HG02970 (cell line): Measurements from ENCODE around the gene CAB39L.

ENCODE experiments used
- ATAC-seq: cut with Tn5 transposase; IDR thresholded peaks from one replicate; pipeline ENCODE4 v1.9.1; 2021; ENCODE audit warnings: mild to moderate bottlenecking, moderate library complexity, moderate number of reproducible peaks; ENCODE audit not compliant: unreplicated experiment, low FRiP score

Gene CAB39L

DNA sequence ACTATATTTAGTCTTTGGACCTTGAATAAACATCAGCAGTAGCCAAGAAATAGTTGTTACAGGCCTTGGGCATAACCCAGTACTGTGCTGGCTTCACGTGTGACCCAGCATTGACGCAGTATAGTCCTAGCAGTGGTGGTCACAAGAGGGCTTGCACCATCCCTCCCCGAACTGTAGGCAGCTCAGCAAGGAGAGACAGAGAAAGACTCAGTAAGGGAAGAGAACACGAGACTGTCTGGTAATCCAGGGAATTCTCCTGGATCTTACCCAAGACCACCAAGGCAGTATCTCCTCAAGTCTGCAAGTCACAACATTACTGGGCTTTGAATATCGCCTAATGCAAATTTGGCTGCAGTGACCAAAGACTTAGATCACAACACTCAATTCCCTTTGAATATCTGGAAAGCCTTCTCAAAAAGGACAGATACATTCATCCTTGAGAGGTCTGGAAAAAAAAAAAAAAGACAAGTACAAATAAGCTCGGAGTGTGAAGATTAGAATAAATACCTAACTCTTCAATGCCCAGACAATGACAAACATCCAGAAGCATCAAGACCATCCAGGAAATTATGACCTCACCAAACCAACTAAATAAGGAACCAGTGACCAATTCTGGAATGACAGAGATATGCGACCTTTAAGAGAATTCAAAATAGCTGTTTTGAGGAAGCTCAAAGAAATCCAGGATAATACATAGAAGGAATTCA is 39.7 kb downstream of the CAB39L start:
- no peak for ATAC-seq

DNA sequence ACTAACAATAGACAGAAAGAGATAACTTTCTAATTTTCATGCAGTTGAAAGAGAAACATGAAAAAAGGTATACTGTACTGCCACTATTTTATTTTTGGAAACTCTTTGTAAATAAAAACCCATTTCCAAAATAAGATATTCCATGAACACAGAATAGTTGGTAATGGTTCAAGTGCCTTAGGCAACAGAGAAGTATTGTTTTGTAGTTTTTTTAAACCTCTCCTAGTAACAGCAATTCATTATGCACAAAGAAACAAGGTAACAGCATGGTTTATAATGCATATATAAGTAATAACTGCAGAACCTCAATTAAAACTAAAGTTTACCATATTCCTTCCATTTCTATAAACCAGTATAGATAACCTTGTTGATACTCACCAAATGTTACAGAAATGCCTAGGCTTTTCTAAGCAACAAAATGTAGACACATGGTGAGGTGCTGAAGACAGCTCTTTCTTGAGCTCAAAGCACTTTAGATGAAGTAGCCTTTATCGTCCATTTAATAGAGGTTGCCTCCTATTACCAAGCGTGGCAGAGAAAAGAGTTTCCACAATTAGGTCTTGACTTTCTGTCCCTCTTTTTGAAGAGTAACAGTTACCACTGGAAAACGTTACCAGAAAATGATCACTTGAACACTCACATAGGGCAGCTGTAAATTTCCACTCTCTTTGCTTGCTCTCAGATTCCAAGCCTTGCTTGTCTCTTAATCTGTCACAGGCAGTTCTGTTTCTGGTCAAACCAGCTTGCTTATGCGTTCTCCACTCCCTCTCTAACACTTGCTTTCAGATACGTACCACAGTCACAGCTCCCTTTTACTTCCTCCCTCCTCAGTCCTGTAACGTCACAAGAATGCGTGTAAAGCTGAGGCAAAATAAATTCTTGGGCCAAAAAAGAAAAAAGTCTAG is 42.9 kb downstream of the CAB39L start:
- no peak for ATAC-seq

DNA sequence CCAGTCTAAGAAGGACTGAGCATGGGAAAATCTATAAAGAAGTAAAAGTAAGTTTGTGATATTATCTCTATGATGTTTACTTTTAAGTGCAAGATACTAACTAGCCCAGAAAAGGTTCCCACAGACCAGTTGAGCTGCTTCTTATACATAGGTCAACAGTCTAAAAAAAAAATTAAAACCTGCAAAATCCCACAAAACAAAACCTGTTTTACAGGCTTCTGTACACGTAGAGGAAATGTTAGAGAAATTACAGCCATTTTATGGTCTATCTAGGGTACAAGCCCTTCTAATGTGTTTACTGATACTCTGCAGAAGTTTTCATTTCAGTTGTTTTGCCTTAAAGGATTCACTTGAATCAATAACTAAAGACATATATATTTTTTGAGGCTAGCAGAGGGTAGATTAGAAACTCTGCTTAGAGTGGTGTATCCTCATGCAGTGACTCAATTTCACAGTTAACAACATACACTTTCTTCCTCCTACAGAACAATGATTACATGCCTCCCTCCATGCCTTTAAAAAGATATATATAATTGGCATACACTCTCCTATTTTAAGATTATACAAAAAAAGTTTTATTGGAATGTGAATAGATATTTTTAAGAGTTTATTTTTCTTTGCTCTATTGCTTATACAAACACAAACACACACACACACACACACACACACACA is 43.9 kb downstream of the CAB39L start:
- ATAC-seq, result no peak

DNA sequence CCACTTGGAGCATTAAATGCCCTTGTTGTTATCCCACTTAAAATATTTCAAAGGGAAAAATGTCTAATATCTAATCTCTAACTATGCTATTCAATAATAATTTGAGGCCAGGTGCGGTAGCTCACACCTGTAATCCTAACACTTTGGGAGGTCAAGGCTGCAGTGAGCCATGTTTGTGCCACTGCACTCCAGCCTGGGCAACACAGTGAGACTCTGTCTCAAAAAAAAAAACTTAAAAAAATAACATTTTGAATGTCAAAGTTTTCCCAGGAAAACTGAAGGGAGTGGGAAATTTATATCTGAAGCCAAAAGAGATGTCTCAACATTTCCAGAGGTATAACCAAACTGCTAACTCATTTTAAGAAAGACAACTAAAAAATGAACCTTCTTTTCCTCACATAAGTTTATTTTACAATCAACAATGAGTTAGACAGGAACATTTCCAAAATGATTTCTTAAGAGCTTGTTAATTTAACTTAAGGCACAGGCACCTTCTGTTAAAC is 47.9 kb downstream of the CAB39L start:
- no peak for ATAC-seq

DNA sequence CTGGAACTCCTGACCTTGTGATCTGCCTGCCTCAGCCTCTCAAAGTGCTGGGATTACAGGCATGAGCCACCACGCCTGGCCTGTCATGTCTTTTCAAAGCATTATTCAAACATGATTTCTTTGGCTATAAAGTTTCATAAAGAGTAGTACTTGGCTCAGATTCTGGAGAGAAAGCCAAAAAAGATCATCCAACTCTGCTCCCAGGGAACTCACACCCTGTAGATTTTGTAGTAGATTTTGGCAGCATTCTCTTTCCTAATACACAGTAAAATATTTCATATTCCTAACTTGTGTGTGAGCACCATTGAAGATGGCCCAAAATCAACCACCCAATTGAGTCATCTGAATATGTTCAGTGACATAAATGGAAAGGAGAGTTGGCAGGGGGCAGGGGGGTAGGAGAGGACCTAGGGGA is 48.4 kb downstream of the CAB39L start:
- ATAC-seq, result no peak

DNA sequence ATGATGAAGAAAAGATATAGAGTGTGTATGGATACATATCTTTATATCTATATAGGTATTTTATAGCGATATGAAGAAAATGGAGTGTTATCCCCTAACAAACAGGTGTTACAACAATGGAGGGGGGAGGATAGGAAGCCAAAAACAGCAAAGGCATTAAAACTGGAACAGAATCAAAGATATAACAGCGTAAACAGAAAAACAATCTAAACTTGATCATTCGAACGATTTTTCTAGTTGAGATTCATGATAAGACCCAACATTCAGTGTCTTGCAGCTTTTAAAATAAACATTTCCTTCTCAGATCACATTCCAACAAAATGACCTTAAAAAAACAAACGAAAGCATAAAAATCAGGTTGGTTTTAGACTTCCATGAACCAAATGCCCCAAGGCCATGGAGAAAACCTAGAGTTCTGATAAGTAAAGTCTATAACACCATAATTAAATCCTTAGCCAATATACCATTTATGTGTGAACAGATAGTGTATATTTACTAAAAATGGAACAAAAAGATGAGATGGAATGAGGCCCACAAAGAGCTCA is 55.7 kb downstream of the CAB39L start:
- no peak for ATAC-seq

DNA sequence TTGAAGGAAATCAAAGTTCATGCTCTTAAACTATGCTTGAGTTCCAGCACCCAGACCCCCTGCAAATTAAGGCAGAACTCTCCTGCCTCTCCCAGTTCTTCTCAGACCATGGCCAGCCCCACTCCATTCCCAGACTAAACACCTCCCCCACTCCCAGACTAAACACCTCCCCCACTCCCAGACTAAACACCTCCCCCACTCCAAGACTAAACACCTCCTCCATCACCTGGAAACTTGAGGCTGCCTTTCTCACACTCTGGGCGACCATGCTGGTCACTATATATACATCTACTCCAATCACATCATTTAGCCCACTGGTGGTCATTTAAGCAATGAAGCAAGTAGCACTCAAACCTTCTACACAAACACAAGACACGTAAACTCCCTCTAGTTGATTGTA is 57.2 kb downstream of the CAB39L start:
- no peak for ATAC-seq

DNA sequence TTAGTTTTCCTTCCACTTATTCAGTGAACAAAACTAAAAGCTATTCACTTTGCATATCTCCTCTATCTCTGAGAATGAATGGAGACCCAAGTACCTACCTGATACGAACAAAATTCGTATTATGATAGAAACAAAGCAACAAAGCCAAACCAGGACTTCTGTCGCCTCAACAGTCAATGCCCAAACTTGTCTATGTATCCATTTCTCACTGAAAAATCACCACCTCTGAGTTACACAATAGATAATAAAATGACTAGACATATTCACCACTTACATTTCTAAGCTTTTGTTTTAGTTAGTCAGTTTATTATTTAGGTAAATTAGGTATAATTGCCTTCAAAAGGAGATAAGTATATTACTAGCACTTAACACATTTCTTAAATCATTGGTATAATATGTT is 67.7 kb downstream of the CAB39L start:
- ATAC-seq, result no peak

DNA sequence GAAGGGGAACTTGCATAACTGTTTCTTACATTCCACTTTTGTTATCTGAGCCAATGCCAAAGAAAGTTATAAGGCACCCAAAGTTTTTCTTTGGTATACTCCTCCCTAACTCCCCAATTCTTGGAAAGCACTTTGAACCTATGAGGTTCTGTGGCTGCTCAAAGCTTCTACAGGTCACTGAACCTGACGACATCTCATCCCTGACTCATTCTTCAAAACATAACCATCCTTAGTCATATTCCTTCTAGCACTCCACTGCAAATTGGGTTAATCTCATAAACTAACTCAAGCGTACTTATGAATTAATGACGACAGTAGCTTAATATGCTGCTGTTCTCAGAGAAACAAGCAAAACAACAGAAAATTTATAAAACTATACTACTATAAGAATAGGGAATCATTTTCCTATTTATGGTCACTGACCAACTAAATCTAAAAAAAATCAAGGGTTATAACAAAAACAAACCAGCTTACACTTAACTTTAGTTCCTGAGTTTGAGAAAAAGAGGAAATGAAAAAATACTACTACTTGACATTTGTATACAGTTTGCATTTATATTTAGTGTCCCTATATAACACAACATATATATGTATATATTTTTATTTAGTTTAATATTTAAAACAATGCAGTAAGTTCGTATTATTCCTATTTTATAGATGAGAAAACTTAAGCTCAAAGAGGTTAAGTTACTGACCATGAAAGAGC is 69.1 kb downstream of the CAB39L start:
- ATAC-seq, result no peak

DNA sequence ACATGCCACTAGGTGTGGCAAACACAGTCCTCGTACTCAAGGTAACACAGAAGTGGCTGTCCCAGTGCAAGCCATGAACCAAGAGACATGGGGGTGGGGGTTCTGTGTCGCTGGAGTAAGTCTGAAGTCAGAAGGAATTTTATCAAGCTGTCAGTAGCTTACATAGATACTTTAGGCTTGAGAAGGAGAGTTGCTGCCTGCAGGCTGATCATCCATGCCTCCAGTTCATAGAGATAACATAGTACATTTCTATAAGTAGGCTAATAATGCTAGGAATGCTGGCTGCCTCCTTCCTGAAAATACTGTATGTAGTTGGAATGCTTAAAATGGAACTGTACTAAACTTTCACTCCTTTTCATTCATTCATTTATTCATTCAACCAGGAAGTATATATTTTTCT is 70.1 kb downstream of the CAB39L start:
- ATAC-seq, result no peak

DNA sequence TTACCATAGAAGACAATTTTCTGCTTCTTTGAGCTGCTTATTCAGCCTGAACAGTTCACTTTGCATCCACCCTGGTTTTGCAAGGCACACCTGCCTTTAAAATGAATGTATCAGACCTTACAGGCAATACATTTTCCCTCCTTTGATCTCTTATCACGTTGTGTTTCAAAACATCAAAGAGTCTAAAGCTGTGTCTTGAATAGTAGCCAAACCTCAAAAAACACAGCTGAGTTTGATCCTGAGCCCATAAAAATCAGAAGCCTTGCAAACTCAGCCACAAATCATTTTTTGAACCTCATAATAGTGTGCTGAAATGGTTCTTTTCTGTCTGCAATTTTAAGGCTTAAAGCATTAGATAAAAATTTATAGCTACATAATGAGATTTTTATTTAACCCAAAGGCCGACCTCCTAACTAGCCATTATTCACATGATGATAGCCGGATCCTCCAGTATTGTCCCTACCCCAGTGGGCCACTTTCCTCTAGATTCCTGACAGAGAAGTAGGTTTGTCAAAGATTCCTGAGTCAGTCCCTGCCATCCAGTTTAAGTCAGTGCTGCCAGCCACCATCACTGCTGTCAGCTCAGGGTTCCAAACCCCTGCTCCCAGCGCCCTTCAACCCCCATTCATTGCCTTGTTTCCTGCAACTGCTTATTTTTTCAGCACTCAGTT is 71.8 kb downstream of the CAB39L start:
- no peak for ATAC-seq

DNA sequence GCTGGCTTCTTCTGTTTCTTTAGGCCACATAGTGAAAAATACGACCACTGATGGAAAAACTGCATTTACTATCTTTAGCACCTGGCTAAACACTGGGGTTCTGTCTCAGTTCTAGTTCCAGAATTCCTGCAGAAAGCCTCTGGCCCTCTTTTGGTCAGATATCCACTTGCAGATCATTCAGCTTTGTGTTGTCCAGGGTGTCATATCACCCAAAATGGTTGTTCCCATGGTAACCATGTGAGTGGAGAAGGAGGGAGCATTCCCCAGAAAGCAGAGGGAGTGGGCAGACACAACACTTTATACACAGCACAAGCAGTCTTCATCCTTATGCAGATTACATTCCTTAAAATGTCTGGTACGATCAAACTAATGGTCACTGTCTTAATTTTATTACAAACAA is 73.5 kb downstream of the CAB39L start:
- ATAC-seq, result no peak

DNA sequence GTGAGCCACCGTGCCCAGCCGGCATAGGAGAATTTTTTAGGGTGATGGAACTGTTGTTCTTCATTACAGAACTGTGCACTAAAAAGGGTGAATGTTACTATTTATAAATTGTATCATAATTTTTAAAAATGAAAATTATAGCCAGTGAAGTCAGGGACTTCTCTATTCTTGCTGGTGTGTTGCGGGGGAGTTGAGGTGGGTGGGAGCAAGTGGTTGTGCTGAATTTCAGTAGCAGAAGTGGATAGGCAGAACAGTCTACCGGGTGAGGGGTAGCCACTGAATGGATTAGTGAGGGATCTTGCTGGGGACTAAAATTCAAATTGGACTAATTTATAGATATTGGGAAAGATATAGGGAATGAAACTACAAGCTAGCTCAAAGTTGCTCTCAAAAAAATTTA is 74.0 kb downstream of the CAB39L start:
- no peak for ATAC-seq

DNA sequence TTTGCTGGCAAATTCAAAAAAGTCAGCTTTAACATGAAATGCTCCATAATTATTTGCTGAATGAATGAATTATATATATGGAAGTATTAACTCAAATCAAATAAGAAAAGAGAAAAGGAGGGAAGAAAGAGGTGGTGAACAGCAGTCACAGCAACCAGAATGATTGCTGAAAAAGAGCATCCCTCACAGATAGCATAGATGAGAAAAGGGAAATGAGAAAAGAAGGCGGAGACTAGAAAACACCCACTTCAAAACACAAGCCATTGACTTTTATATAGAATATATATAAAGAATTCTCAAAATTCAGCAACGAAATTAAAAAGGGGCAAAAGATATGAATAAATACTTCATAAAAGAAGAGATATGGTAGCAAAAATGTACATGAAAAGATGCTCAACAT is 75.2 kb downstream of the CAB39L start:
- no peak for ATAC-seq

DNA sequence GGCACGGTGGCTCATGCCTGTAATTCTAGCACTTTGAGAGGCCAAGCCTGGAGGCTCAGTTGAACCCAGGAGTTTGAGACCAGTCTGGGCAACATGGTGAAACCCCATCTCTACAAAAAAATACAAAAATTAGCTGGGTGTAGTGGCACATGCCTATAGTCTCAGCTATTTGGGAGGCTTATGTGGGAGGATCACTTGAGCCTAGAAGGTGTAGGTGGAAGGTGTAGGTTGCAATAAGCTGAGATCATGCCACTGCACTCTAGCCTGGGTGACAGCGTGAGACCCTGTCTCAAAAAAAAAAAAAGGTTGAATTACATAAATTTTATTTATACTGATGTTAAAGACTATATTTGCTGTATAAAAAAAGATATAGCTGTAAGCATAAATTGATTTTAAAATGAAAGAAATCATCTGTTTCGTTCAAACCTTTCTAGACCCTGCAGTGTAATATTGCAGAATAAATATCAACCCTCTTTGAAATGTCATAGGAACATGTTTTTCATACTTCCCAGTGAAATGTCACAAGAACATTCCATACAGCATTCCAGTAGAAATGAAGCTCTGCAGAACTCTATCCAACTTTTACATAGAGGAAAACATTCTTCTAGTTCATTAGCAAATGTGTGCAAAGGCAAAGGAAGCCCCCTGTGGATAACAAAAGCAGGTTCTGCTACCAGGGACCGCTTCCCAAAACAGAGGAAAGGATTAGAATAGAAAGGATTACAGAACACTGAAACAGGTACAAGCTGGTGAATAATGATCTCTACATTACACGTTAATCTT is 76.0 kb downstream of the CAB39L start:
- no peak for ATAC-seq

DNA sequence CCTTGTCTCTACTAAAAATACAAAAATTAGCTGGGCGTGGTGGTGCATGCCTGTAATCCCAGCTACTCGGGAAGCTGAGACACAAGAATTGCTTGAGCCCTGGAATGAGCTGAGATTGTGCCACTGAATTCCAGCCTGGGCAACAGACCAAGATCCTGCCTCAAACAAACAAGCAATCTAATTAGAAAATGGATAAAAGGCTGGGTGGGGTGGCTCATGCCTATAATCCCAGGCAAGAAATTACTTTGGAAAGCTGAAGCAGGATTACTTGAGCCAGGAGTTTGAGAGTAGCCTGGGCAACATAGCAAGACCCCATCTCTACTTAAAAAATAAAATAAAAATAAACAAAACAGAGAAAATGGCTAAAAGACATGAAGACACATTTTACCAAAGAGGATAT is 77.0 kb downstream of the CAB39L start:
- no peak for ATAC-seq

DNA sequence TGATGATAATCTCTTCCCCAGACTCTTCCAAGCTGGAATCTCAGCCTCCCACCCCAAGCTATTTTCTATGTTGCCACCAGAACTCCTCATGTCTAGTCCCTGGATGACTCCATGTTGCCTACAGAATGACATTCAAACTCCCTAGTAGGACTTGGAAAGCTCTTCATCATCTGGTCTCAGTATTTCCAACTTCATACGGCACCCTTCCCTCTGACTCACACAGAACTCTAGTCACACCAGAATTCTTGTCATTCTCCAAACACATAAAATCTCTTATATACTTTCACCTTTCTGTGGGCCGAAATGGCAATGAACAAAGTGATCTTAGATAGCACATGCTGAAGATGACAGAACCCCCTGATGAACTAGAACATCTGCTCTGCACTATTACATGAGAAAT is 86.2 kb downstream of the CAB39L start:
- no peak for ATAC-seq

DNA sequence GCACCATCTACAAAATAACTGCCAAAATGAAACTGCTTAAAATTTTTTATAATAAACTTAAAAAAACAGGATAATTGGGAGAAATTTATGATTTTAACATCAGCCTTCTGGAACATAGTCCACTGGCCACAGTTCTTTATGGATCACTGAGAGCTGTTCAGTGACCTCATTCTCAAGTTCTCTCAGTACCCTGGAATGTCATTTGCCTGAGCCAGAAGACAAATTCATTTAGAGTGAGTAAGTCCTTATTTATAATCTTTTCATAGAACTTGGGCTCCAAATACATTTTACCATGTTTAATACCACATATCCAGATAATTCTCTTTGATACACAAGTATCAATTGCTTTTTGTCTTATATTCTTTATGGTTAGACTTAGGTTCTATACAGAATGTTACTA is 87.6 kb downstream of the CAB39L start:
- no peak for ATAC-seq

DNA sequence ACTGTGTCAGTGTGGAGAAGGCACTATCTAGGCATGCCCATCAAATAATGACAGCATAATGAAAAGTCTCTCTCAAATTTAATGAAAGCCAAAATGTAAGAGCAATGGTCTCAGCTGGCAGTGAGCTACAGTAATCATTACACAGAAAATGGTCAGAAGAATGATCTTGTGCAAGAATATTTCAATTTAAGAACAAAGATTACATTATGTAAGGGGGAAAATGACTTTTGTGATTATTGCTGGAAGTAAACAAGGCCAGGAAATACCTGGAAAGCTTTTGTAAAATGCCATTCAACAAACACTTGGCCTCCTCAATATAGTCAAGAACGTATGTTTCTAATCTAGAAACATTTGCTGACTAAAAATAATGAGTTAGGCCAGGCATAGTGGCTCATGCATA is 89.1 kb downstream of the CAB39L start:
- ATAC-seq, result no peak
